ENCODE data around the gene CSRP3.

Gene CSRP3

GRCh38 chr11:19226378-19227195 lies 24.8 kb upstream of the CSRP3 start:
- no peak for DNase-seq
- in situ Hi-C loops (cut with MboI; ENCODE audit: low pct_unique_long_range_greater_than_20kb, low sequenced_read_pairs) = no loop called here

GRCh38 chr11:19225581-19225980 lies 23.8 kb upstream of the CSRP3 start:
- in situ Hi-C loops (cut with MboI; ENCODE audit: low pct_unique_long_range_greater_than_20kb, low sequenced_read_pairs) = no loop called here
- DNase-seq = no peak

- DNase-seq = no peak
- in situ Hi-C loops (cut with MboI; ENCODE audit: low pct_unique_long_range_greater_than_20kb, low sequenced_read_pairs) = no loop called here
Measured at GRCh38 chr11:19225123-19225522, 23.3 kb upstream of the CSRP3 start.

GRCh38 chr11:19220903-19221724 lies 19.3 kb upstream of the CSRP3 start:
- DNase-seq = no peak
- in situ Hi-C loops (cut with MboI; ENCODE audit: low pct_unique_long_range_greater_than_20kb, low sequenced_read_pairs) = no loop called here

GRCh38 chr11:19218786-19219460 lies 17.1 kb upstream of the CSRP3 start:
- DNase-seq = no peak
- in situ Hi-C loops (cut with MboI; ENCODE audit: low pct_unique_long_range_greater_than_20kb, low sequenced_read_pairs) = no loop called here

- no peak for DNase-seq
- in situ Hi-C loops (cut with MboI; ENCODE audit: low pct_unique_long_range_greater_than_20kb, low sequenced_read_pairs) = no loop called here
Measured at GRCh38 chr11:19218216-19218615, 16.4 kb upstream of the CSRP3 start.

GRCh38 chr11:19216709-19217374 lies 15.1 kb upstream of the CSRP3 start:
- no peak for DNase-seq
- in situ Hi-C loops (cut with MboI; ENCODE audit: low pct_unique_long_range_greater_than_20kb, low sequenced_read_pairs) = no loop called here

GRCh38 chr11:19216021-19216420 lies 14.2 kb upstream of the CSRP3 start:
- no peak for DNase-seq
- in situ Hi-C loops (cut with MboI; ENCODE audit: low pct_unique_long_range_greater_than_20kb, low sequenced_read_pairs) = no loop called here

GRCh38 chr11:19209617-19210370 lies 8.0 kb upstream of the CSRP3 start:
- in situ Hi-C loops (cut with MboI; ENCODE audit: low pct_unique_long_range_greater_than_20kb, low sequenced_read_pairs) = no loop called here
- DNase-seq = no peak

GRCh38 chr11:19208959-19209546 lies 7.3 kb upstream of the CSRP3 start:
- in situ Hi-C loops (cut with MboI; ENCODE audit: low pct_unique_long_range_greater_than_20kb, low sequenced_read_pairs) = no loop called here
- no peak for DNase-seq

GRCh38 chr11:19208181-19208580 lies 6.4 kb upstream of the CSRP3 start:
- in situ Hi-C loops (cut with MboI; ENCODE audit: low pct_unique_long_range_greater_than_20kb, low sequenced_read_pairs) = no loop called here
- no peak for DNase-seq

GRCh38 chr11:19204836-19205235 lies 3.1 kb upstream of the CSRP3 start:
- in situ Hi-C loops (cut with MboI; ENCODE audit: low pct_unique_long_range_greater_than_20kb, low sequenced_read_pairs) = no loop called here
- no peak for DNase-seq

- peak; percentile 38 for DNase-seq
- in situ Hi-C loops (cut with MboI; ENCODE audit: low pct_unique_long_range_greater_than_20kb, low sequenced_read_pairs) = no loop called here
Measured at GRCh38 chr11:19200410-19201201, 1.2 kb downstream of the CSRP3 start.

GRCh38 chr11:19199771-19200170 lies 2.0 kb downstream of the CSRP3 start:
- DNase-seq = no peak
- in situ Hi-C loops (cut with MboI; ENCODE audit: low pct_unique_long_range_greater_than_20kb, low sequenced_read_pairs) = no loop called here

- no peak for DNase-seq
- in situ Hi-C loops (cut with MboI; ENCODE audit: low pct_unique_long_range_greater_than_20kb, low sequenced_read_pairs) = no loop called here
Measured at GRCh38 chr11:19199048-19199447, 2.7 kb downstream of the CSRP3 start.

- DNase-seq = no peak
- in situ Hi-C loops (cut with MboI; ENCODE audit: low pct_unique_long_range_greater_than_20kb, low sequenced_read_pairs) = no loop called here
Measured at GRCh38 chr11:19196432-19196831, 5.4 kb downstream of the CSRP3 start.

- in situ Hi-C loops (cut with MboI; ENCODE audit: low pct_unique_long_range_greater_than_20kb, low sequenced_read_pairs) = no loop called here
- no peak for DNase-seq
Measured at GRCh38 chr11:19194620-19195308, 7.0 kb downstream of the CSRP3 start.
